A673 (cell line): Measurements from ENCODE around the gene FAAP100. TPM values are rescaled to one million over a fixed set of nuclear protein-coding genes. Genes with fewer than 3 reads are reported as not detected.

Source experiments
- BruUV-seq: library from RNA; stranded (reverse); fragments of 400-500 nt; replicated peaks from 2 replicates; lab custom pipeline; 2021; lab: Mats Ljungman, UMichigan
- CTCF ChIA-PET: fragments of 300-600 bp; sonication (Branson Sonifier 250); formaldehyde crosslinking; loops from one replicate; lab custom pipeline; 2022; ENCODE audit warnings: antibody characterized with exemption; lab: Charles Lee
- POLR2A ChIA-PET: fragments of 300-600 bp; sonication (Branson Sonifier 250); formaldehyde crosslinking; loops from one replicate; lab custom pipeline; 2022; ENCODE audit warnings: antibody characterized with exemption; ENCODE audit not compliant: low non-redundant PET; lab: Charles Lee
- DNase-seq: peaks from one replicate; pipeline ENCODE4 v3.0.0-alpha.2; 2015; ENCODE audit warnings: low spot score
- H3K27ac ChIP-seq: fragments of 200-600 bp; sonication (generic); 2 replicates; pipeline ENCODE4 v1.5.1; 2016; ENCODE audit warnings: mixed run types, low read depth, mild to moderate bottlenecking, mixed read lengths, antibody characterized with exemption, low read length; ENCODE audit not compliant: poor library complexity, severe bottlenecking
- H3K27me3 ChIP-seq: fragments of 200-600 bp; sonication (generic); replicated peaks from 2 replicates; pipeline ENCODE4 v1.6.1; 2017; ENCODE audit warnings: mixed run types, low read depth, mild to moderate bottlenecking, mixed read lengths, antibody characterized with exemption, low read length; ENCODE audit not compliant: insufficient read depth, poor library complexity
- H3K36me3 ChIP-seq: fragments of 200-600 bp; sonication (generic); 2 replicates; pipeline ENCODE4 v1.6.1; 2016; ENCODE audit warnings: mixed run types, mild to moderate bottlenecking, mixed read lengths, antibody characterized with exemption, low read length; ENCODE audit not compliant: insufficient read depth, poor library complexity, severe bottlenecking
- H3K4me1 ChIP-seq: fragments of 200-600 bp; sonication (generic); 2 replicates; pipeline ENCODE4 v1.6.1; 2017; ENCODE audit warnings: mixed run types, mild to moderate bottlenecking, mixed read lengths, antibody characterized with exemption, low read length; ENCODE audit not compliant: insufficient read depth, poor library complexity, severe bottlenecking
- H3K4me3 ChIP-seq: fragments of 200-600 bp; sonication (generic); 2 replicates; pipeline ENCODE4 v1.5.1; 2016; ENCODE audit warnings: low read depth, mixed run types, mild to moderate bottlenecking, mixed read lengths, low read length; ENCODE audit not compliant: poor library complexity, severe bottlenecking
- H3K9me3 ChIP-seq: fragments of 200-600 bp; sonication (generic); 2 replicates; pipeline ENCODE4 v1.6.1; 2016; ENCODE audit warnings: mixed run types, low read depth, mild to moderate bottlenecking, mixed read lengths, antibody characterized with exemption, low read length; ENCODE audit not compliant: poor library complexity, severe bottlenecking
- EZH2 ChIP-seq: fragments of 200-600 bp; sonication (generic); IDR thresholded peaks from 2 replicates; pipeline ENCODE4 v1.6.1; 2017; ENCODE audit warnings: borderline replicate concordance, low read depth, mild to moderate bottlenecking, mixed read lengths, antibody characterized with exemption, low read length; ENCODE audit not compliant: poor library complexity, severe bottlenecking
- intact Hi-C: fragments of 100-400 bp; cut with micrococcal nuclease; formaldehyde crosslinking; loops from one replicate; pipeline ENCODE4 v1.10.0; 2022; ENCODE audit not compliant: unreplicated experiment
- total RNA-seq: library from RNA; stranded (reverse); gene quantifications from 2 replicates; pipeline ENCODE4 v1.2.3, GENCODE V29; 2021
- TF ChIP-seq, protein P1 (sequence below): fragments of 300-800, 200-600 bp; sonication (generic); conservative IDR thresholded peaks from 2 replicates; pipeline ENCODE4 v1.5.1; 2017; ENCODE audit warnings: low read depth, mild to moderate bottlenecking, antibody characterized with exemption, low read length, moderate library complexity, mixed read lengths

FAAP100 gene
- total RNA-seq, 1 experiment from 2014 or later: 49.4 TPM

DNA sequence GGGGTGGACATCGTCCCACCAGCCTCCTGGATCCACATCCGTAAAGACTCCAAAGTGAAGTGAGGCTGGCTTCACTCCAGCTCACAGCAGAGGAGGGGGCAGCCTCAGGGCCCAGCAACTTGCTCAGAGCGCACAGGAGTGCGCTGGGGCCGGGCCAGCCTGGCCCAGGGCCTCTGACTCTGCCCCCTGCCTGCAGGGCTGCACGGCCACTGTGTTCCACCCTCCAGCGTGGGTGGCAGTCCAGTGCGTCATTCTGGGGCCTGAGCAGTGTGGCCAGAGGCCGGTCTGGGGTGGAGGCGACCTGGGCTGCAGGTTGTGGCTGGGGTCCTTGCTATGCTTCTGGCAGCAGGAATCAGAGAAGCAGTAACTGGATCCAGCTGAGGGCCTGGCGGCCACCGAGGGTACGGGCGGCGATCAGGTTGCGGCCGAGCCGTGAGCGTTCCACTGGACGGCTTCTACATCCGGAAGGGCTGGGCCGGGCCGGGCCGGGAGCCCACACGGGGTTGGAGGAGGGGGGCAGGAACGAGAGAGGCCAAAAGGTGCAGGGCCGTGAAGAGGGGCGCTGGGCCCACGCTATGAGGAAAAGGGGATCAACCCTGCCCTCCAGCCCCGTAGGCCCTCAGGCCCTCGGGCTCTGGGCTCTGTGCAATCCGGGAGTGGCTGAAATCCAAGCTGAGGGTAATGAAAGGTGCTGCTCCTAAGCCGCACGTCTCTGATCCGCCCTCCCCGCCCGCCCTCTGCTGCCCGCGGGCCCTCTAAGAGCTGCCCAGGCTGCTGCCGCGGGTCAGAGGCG lies 24.4 kb downstream of the FAAP100 start, which contains the start of gene FSCN2:
FSCN2 (plus strand) TSS at position 787 of the 793 bp plus-strand sequence. CDS start 155 bp downstream, outside the sequence.
- Histone ChIP-seq H3K36me3 (no peaks in the 10 kb centered on the region), H3K27me3 (peaks cover 12% of the 10 kb centered on the region), H3K4me1 (no peaks in the 10 kb centered on the region), H3K27ac (no peak within 1 kb of the TSS), H3K4me3 (no peak within 1 kb of the TSS), H3K9me3 (no peaks in the 10 kb centered on the region)
- POLR2A ChIA-PET: no interaction called here
- no TSS peak for BruUV-seq
- intact Hi-C loops: no loop called here
- no peak for TF ChIP-seq EZH2
- TF ChIP-seq, protein P1, sequence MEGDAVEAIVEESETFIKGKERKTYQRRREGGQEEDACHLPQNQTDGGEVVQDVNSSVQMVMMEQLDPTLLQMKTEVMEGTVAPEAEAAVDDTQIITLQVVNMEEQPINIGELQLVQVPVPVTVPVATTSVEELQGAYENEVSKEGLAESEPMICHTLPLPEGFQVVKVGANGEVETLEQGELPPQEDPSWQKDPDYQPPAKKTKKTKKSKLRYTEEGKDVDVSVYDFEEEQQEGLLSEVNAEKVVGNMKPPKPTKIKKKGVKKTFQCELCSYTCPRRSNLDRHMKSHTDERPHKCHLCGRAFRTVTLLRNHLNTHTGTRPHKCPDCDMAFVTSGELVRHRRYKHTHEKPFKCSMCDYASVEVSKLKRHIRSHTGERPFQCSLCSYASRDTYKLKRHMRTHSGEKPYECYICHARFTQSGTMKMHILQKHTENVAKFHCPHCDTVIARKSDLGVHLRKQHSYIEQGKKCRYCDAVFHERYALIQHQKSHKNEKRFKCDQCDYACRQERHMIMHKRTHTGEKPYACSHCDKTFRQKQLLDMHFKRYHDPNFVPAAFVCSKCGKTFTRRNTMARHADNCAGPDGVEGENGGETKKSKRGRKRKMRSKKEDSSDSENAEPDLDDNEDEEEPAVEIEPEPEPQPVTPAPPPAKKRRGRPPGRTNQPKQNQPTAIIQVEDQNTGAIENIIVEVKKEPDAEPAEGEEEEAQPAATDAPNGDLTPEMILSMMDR: no peak
- CTCF ChIA-PET: no interaction called here
- DNase-seq: no peak

DNA sequence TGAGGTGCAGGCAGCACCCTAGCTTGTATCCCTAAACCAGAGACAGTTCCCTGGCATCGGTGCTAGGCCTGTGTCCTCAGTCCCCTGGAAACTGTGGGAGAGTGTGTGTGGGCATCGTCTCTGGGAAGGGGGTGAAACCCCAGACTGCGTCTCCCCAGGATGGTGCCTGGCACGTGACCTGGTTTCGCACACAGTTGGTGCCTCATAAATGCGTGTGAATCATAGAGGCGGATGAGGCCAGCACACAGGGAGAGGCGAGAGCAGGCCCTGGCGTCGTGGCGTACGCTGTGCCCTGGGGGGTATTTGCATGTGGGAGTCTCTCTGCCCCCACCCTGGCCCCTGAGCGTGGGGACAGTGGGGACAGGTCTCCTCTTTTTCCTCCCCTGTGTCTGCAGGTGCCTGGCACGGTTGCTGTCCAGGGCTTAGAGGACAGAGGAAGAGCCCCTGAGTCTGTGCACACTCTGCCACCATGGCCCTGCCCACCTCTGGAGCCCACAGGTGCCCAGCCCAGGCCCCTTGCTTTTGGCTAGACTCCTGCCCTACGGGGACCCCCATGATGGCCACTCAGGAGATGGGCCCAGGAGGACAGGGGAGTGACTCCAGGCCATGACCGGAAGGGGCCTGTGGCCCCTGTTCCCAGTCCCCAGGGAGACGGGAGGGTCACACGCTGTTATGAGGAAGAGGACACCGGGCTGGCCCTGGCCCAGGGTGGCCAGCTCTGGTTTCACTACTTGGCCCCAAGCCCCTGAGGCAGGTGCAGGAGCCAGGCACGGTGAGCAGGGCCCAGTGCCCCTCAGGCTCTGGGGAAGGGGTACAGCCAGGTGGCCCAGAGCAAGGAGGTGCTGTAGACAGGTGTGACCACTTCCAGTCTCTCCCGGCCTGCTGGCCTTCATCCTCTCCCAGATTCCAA lies 25.2 kb downstream of the FAAP100 start:
- no peak overlapping the region for H3K27ac ChIP-seq
- no peaks in the 10 kb centered on the region for H3K9me3 ChIP-seq
- H3K4me3 ChIP-seq: no peak overlapping the region
- no peak for TF ChIP-seq EZH2
- TF ChIP-seq, protein P1: no peak
- H3K36me3 ChIP-seq: no peaks in the 10 kb centered on the region
- intact Hi-C loops: no loop called here
- no peak for DNase-seq
- CTCF ChIA-PET: no interaction called here
- no peaks in the 10 kb centered on the region for H3K4me1 ChIP-seq
- BruUV-seq: no TSS peak
- peaks cover 12% of the 10 kb centered on the region for H3K27me3 ChIP-seq
- POLR2A ChIA-PET: no interaction called here

DNA sequence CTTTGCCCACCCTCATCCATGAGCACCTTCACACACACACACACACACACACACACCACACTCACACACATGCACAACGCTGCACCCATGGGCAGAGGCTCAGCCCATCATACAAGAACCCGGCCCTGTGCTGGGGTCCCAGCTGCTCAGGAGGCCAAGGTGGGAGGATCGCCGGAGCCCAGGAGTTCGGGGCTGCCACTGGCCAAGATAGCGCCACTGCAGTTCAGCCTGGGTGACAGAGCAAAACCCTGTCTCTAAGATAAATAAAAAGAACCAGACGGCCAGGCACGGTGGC lies 27.3 kb downstream of the FAAP100 start:
- H3K27me3 ChIP-seq: peaks cover 12% of the 10 kb centered on the region
- H3K36me3 ChIP-seq: no peaks in the 10 kb centered on the region
- no peak for DNase-seq
- H3K4me3 ChIP-seq: no peak overlapping the region
- H3K9me3 ChIP-seq: no peaks in the 10 kb centered on the region
- intact Hi-C loops: no loop called here
- ChIA-PET POLR2A (no interaction called here), CTCF (no interaction called here)
- no peaks in the 10 kb centered on the region for H3K4me1 ChIP-seq
- H3K27ac ChIP-seq: no peak overlapping the region
- no TSS peak for BruUV-seq
- TF ChIP-seq, protein P1: no peak
- no peak for TF ChIP-seq EZH2
